Activated CD8-positive, alpha-beta memory T cell treated with anti-CD3 and anti-CD28 coated beads, Interleukin-2, amount 50 U/mL, for 24 hours (primary cell): Measurements from ENCODE around the gene SLC38A7.
A peak's percentile ranks its signal among the peaks of the same experiment; 100 is the strongest.

Experiments used
- DNase-seq: peaks from one replicate; pipeline ENCODE4 v3.0.0-alpha.2; 2020; ENCODE audit errors: extremely low read depth

SLC38A7 gene

DNA sequence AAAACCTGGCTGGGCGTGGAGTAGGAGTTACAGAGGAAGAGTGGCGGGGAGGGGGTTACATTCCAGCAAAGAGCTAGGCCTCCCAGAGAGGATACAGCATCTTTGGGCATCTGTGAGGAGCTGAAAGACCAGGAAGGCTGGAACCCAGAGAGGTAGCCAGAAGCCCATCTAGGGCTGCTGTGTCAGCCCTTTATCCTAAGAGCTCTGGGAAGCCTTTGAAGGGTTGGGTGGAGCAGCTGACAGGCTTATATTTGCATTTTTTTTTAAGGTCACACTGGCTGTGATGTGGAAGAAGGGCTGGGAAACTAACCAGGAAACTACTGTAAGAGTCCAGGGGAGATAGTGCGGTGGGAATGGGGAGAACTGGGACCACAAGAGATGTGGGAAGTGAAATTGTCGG is 48.1 kb downstream of the SLC38A7 start:
- DNase-seq: no peak

DNA sequence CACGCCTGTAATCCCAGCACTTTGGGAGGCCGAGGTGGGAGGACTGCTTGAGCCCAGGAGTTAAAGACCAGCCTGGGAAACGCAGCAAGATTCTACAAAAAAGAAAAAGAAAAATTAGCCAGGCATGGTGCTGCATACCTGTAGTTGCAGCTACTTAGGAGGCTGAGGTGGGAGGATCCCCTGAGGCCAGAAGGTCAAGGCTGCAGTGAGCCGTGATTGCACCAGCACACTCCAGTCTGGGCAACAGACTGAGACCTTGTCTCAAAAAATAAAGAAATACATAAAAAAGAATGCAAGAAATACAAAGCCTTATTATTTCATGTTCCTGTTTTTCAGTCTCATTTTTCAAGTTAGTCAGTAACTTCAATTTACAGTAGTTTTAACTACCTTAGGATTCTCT is 49.1 kb downstream of the SLC38A7 start:
- no peak for DNase-seq

DNA sequence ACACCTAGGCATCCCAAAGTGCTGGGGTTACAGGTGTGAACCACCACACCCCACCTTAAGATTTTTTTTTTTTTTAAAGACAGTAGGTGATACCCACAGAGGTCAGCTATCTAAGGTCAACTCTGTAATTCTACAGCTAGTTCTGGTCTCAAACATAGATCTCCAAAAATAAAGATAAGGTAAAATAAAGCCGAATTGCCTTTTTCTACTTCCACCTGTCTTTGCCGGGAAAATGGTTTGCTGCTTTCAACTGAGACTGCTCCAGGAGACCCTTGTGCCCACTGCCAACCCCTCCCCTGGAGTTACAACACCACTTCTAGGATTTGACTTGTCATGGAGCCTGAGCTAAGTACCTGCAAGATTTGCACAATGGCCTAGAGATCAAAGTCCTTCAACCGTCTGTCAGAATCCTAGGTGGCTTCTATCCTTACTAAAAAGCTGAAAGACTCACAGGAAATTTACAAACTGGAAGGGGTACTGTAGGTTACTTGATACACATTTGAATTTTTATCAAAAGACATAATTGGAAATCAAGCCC is 50.2 kb downstream of the SLC38A7 start:
- DNase-seq: no peak

DNA sequence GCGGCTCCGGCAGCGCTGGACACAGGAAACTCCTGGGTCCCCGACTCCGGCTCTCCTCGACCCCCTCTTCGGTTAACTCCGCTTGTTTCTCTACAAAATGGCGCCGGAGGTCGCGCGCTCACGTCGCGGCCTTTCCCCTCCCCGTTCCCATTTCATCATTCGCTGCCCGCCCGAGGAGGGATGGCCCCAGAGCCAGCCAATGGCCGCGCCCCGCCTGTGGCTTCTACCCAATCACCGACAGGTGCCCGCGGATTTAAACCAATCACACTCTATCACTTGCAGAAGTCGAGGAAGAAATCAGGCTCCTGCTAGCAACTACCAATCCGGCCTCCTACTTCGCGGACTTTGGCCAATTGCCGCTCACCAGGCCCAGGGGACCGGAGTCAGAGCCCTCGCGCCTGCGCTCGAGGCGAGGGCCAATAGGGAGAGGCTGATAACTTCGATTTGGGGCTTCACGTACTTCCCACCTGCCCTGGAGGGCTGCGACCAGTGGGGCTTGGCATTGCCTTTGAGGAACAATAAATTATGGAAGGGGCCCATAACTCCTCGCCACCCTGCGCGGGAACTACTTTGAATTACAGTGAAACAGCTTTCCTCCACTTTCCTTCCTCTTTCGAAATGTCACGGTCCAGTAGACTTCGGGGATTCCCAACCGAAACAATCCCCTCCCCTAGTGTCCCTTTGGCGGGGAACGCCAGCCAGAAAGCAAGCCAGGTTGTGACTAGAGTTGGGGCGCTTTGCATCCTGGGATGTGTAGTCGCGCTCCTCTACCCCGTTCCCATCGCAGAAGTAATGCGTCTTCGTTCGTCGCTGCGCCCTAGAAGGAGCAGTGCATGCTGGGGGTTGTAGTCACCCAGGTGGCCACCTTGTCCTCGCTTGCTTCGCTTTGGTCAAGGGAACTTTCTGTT is 54.6 kb downstream of the SLC38A7 start, which contains the start of gene CNOT1:
TSS of gene CNOT1 (minus strand) at position 94 of the 908 bp plus-strand sequence. CDS start 30,489 bp downstream, outside the sequence.
- peak; percentile 96 for DNase-seq

DNA sequence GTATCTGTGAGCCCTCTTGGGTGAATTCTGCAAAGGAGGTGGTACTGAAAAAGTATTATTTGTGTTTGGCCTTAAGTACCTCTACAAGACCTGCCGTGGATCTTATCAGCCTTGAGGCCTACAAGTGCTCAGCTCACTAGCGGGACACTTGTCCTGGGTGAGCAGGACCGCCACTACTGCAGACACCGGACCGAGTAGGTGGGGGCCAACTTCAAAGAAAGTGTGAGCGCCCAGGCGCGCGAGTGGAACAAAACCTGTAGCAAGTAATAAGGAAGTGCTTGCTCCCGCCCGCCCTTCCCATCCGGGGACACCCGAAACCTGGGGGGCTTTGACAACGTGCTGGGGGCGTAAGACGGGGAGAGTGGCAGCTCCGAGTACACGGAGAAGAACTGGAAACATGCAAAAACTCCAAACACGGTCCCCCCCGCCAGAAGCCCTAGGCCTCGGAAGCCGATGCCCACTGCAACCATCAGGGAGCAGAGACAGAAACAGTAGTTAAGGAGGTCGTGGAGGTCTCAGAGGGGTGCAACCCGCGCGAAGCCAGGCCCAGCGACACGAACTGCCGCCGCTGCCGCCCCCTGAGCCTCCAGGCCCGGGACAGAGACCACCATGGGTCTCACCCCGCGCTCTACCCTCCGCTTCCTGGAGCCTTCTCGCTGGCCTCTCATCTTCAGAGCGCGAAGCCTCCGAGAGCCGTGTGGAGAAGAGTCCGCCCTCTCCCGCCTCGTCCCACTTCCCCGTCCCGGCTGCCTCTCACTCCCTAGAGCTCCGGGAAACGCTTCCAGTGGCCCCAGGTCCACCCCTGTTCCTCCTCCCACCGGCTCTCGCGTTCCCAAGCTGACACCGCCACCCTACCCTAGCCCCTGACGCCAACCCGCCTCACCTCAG is 55.5 kb downstream of the SLC38A7 start:
- DNase-seq: no peak

DNA sequence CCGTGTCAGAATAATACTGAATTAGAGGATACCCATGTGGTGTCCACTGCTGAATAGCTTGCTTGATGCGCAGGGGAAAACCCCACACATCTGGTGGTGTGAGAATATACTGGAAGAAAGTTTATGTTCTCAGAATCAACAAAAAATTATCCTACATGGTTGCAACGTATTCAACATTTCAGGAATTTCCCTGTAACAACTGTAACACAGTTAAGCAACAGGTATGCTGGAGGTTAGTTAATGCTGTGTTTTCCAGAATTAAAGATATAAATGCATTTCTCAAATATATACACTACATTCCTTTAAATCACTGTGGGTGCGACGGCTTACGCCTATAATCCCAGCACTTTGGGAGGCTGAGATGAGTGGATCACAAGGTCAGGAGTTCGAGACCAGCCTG is 60.4 kb downstream of the SLC38A7 start:
- no peak for DNase-seq

DNA sequence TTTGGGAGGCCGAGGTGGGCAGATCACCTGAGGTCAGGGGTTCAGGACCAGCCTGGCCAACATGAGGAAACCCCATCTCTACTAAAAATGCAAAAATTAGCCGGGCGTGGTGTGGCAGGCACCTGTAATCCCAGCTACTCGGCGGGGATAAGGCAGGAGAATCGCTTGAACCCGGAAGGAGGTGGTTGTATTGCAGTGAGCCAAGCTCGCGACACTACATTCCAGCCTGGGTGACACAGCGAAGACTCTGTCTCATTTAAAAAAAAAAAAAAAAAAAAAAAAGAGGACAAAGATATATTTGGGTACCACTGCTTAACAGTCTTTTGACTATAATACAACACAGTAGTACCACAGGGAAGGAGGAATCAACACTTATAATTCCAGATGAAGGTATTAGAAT is 64.2 kb downstream of the SLC38A7 start:
- DNase-seq: no peak

DNA sequence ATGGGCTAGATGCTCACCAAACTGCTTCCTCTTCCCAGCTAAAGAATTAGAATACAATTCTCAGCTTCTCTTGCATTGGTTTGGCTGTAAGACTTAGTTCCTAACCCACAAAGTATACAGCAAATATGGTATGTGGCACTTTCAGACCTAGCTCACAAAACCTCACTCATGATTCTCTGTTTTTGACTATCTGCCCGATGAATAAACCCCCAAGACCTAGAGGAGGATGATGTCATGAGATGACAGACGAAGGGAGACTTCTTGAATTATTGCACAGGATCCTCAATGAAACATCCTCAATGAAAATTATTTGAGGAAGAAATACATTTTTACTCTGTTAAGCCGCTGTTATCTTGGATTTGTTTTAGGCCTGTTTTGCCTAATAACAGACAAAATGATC is 69.3 kb downstream of the SLC38A7 start:
- DNase-seq: no peak
